ENCODE measurements around the gene FGF11. TPM values are rescaled to one million over a fixed set of nuclear protein-coding genes. Genes with fewer than 3 reads are reported as not detected.

Gene FGF11
- total and polyA plus RNA-seq, 2 of the 13 experiments (the other 11 are each of a cell fraction or from before 2014, with no cell fraction given), result 0.20 to 7.6 TPM

GRCh38 chr17:7459961-7460545 is 20.7 kb downstream of the FGF11 start:
- no peaks in the 10 kb centered on the region for H3K27me3 ChIP-seq (ENCODE audit: control insufficient read depth in 1 of 2, insufficient read depth in 2 of 2, low read length in 2 of 2)
- no peaks in the 10 kb centered on the region; the same call in 1 of the 2 replicates for H4K20me1 ChIP-seq (ENCODE audit: insufficient read depth, low read length)
- ATAC-seq (no peak), DNase-seq (ENCODE audit: low spot score) (no peak), FAIRE-seq (no peak)
- no peak overlapping the region for H3K9ac ChIP-seq (ENCODE audit: insufficient read depth, low read depth, low read length)
- POLR2A ChIA-PET, result no interaction called here
- TF ChIP-seq ZNF670 (CRISPR knock-in tag; IDR thresholded peaks at IDR 0.05; ENCODE audit: borderline replicate concordance) (no peak), NFE2 (CRISPR knock-in tag; IDR thresholded peaks at IDR 0.05) (no peak), BRD4 (CRISPR knock-in tag; IDR thresholded peaks at IDR 0.05) (no peak)
- WGBS (ENCODE audit: low lambda C conversion rate), result 89% methylated on average over 3 of the region's 3 CpGs
- no peaks in the 10 kb centered on the region for H3K79me2 ChIP-seq (ENCODE audit: insufficient read depth, low read length)
- in situ Hi-C loops (cut with HindIII; ENCODE audit: extremely low pct_ligation_motif_present, low pct_unique_long_range_greater_than_20kb), result no loop called here
- no peak overlapping the region for H3K4me2 ChIP-seq (ENCODE audit: low read depth, low read length)
- no peak overlapping the region for H3K27ac ChIP-seq (ENCODE audit: extremely low read length, insufficient read depth, low read length)
- H3K36me3 ChIP-seq (replicated peaks in 1 of 2; ENCODE audit: control insufficient read depth in 1 of 2, insufficient read depth in 2 of 2, low read length in 2 of 2), result no peaks in the 10 kb centered on the region; a peak in 1 of 5 replicates
- no peak overlapping the region for H2AFZ ChIP-seq (ENCODE audit: low read length)
- no peaks in the 10 kb centered on the region for H3K9me3 ChIP-seq (ENCODE audit: low read length)
- no peaks in the 10 kb centered on the region for H3K4me1 ChIP-seq (ENCODE audit: insufficient read depth, low read length)
- intact Hi-C loops (cut with micrococcal nuclease; ENCODE audit: unreplicated experiment), result no loop called here
- BruUV-seq (replicated peaks), result no TSS peak
- CTCF ChIA-PET (ENCODE audit: low intra/inter-chr PET ratio, low total read pairs), result no interaction called here
- no peak overlapping the region for H3K4me3 ChIP-seq (replicated peaks in 1 of 3; ENCODE audit: insufficient read depth in 1 of 3, low read depth in 2 of 3, low read length in 3 of 3)

GRCh38 chr17:7460850-7461660 is 21.7 kb downstream of the FGF11 start:
- Histone ChIP-seq H3K4me2 (ENCODE audit: low read depth, low read length) (no peak overlapping the region), H2AFZ (ENCODE audit: low read length) (no peak overlapping the region), H3K4me3 (replicated peaks in 1 of 3; ENCODE audit: insufficient read depth in 1 of 3, low read depth in 2 of 3, low read length in 3 of 3) (no peak overlapping the region), H3K79me2 (ENCODE audit: insufficient read depth, low read length) (no peaks in the 10 kb centered on the region), H3K27ac (ENCODE audit: extremely low read length, insufficient read depth, low read length) (no peak overlapping the region), H3K27me3 (ENCODE audit: control insufficient read depth in 1 of 2, insufficient read depth in 2 of 2, low read length in 2 of 2) (no peaks in the 10 kb centered on the region), H4K20me1 (ENCODE audit: insufficient read depth, low read length) (no peaks in the 10 kb centered on the region; the same call in 1 of the 2 replicates), H3K9ac (ENCODE audit: insufficient read depth, low read depth, low read length) (no peak overlapping the region), H3K4me1 (ENCODE audit: insufficient read depth, low read length) (no peaks in the 10 kb centered on the region), H3K9me3 (ENCODE audit: low read length) (no peaks in the 10 kb centered on the region), H3K36me3 (replicated peaks in 1 of 2; ENCODE audit: control insufficient read depth in 1 of 2, insufficient read depth in 2 of 2, low read length in 2 of 2) (no peaks in the 10 kb centered on the region; a peak in 2 of 5 replicates)
- no peak for DNase-seq (ENCODE audit: low spot score)
- CTCF ChIA-PET (ENCODE audit: low intra/inter-chr PET ratio, low total read pairs), result no interaction called here
- 0 out of 2 replicates have a peak, but pooled peaks have one; percentile 10 for TF ChIP-seq PAF1 (CRISPR knock-in tag; IDR thresholded peaks at IDR 0.05)
- TF ChIP-seq POLR2A (IDR thresholded peaks at IDR 0.05; ENCODE audit: insufficient read depth in 1 of 2, low read depth in 2 of 2, low read length in 2 of 2), result peak in 1 of 2 experiments; percentile 7; a peak in 1 of 4 replicates
- TF ChIP-seq POLR2G (IDR thresholded peaks at IDR 0.05; ENCODE audit: low read depth, low read length), result peak; percentile 26; the same call in 1 of the 2 replicates
- TF ChIP-seq PRDM10 (CRISPR knock-in tag; IDR thresholded peaks at IDR 0.05; ENCODE audit: low read depth), result 0 out of 2 replicates have a peak, but pooled peaks have one; percentile 30
- no peak for TF ChIP-seq ZSCAN25 (CRISPR knock-in tag; IDR thresholded peaks at IDR 0.05)
- TF ChIP-seq ZFP36L2 (CRISPR knock-in tag; IDR thresholded peaks at IDR 0.05), result no peak
- no TSS peak for BruUV-seq (replicated peaks)
- intact Hi-C loops (cut with micrococcal nuclease; ENCODE audit: unreplicated experiment), result no loop called here
- no peak for ATAC-seq
- no peak for FAIRE-seq
- 97% methylated on average over 7 of the region's 7 CpGs for WGBS (ENCODE audit: low lambda C conversion rate)
- in situ Hi-C loops (cut with HindIII; ENCODE audit: extremely low pct_ligation_motif_present, low pct_unique_long_range_greater_than_20kb), result no loop called here
- POLR2A ChIA-PET, result no interaction called here

All from HepG2 (cell line).